HG03060 (cell line): ENCODE data around the gene KCNQ1.

Experiments
- ATAC-seq: cut with Tn5 transposase; IDR thresholded peaks from one replicate; pipeline ENCODE4 v1.9.1; 2021; ENCODE audit warnings: low read depth, moderate number of reproducible peaks; ENCODE audit not compliant: unreplicated experiment

Gene KCNQ1

GRCh38 chr11:2796091-2796490 is 351.3 kb downstream of the KCNQ1 start:
- no peak for ATAC-seq

- no peak for ATAC-seq
Observed at GRCh38 chr11:2796508-2797113, 351.8 kb downstream of the KCNQ1 start.

GRCh38 chr11:2797121-2797711 is 352.4 kb downstream of the KCNQ1 start:
- ATAC-seq = no peak

GRCh38 chr11:2797741-2798361 is 353.0 kb downstream of the KCNQ1 start:
- ATAC-seq = no peak

GRCh38 chr11:2798951-2799761 is 354.3 kb downstream of the KCNQ1 start:
- no peak for ATAC-seq

- ATAC-seq = no peak
Observed at GRCh38 chr11:2799881-2800654, 355.3 kb downstream of the KCNQ1 start.

- ATAC-seq = no peak
Observed at GRCh38 chr11:2800655-2801531, 356.1 kb downstream of the KCNQ1 start.

GRCh38 chr11:2801711-2802388 is 357.0 kb downstream of the KCNQ1 start:
- ATAC-seq = no peak

GRCh38 chr11:2802389-2803185 is 357.8 kb downstream of the KCNQ1 start:
- no peak for ATAC-seq

- ATAC-seq = no peak
Observed at GRCh38 chr11:2803186-2804091, 358.6 kb downstream of the KCNQ1 start.

- ATAC-seq = no peak
Observed at GRCh38 chr11:2804189-2804588, 359.4 kb downstream of the KCNQ1 start.

GRCh38 chr11:2804701-2805387 is 360.0 kb downstream of the KCNQ1 start:
- no peak for ATAC-seq

- no peak for ATAC-seq
Observed at GRCh38 chr11:2805388-2806056, 360.7 kb downstream of the KCNQ1 start.

GRCh38 chr11:2806351-2807024 is 361.7 kb downstream of the KCNQ1 start:
- ATAC-seq = no peak

- ATAC-seq = no peak
Observed at GRCh38 chr11:2807025-2807681, 362.3 kb downstream of the KCNQ1 start.
